Effector memory CD4-positive, alpha-beta T cell (primary cell): ENCODE measurements around the gene MLLT3.

Experiments
- DNase-seq, 3 donors: peaks; one replicate each; pipeline ENCODE4 v3.0.0-alpha.2; 2020
- H3K27ac ChIP-seq: 2 replicates; pipeline ENCODE4 v1.7.0; 2013; ENCODE audit warnings: mild to moderate bottlenecking, low read length, moderate library complexity; ENCODE audit not compliant: insufficient read depth, poor library complexity, severe bottlenecking
- H3K27me3 ChIP-seq: replicated peaks from 2 replicates; pipeline ENCODE4 v1.7.0; 2013; ENCODE audit warnings: mild to moderate bottlenecking, low read length; ENCODE audit not compliant: insufficient read depth, control insufficient read depth, poor library complexity, severe bottlenecking
- H3K36me3 ChIP-seq: 2 replicates; pipeline ENCODE4 v1.7.0; 2013; ENCODE audit warnings: mild to moderate bottlenecking, low read length, moderate library complexity; ENCODE audit not compliant: control insufficient read depth, insufficient read depth
- H3K4me1 ChIP-seq: 2 replicates; pipeline ENCODE4 v1.7.0; 2013; ENCODE audit warnings: low read length, mild to moderate bottlenecking; ENCODE audit not compliant: control insufficient read depth, insufficient read depth, poor library complexity, severe bottlenecking
- H3K4me3 ChIP-seq: 2 replicates; pipeline ENCODE4 v1.7.0; 2013; ENCODE audit warnings: low read length, low read depth, mild to moderate bottlenecking; ENCODE audit not compliant: insufficient read depth, poor library complexity, severe bottlenecking
- H3K9me3 ChIP-seq: 2 replicates; pipeline ENCODE4 v1.7.0; 2013; ENCODE audit warnings: mild to moderate bottlenecking, low read length, moderate library complexity; ENCODE audit not compliant: control insufficient read depth

The MLLT3 gene

GRCh38 chr9:20314981-20315380 lies 307.3 kb downstream of the MLLT3 start:
- H3K4me1 ChIP-seq, result peaks cover 11% of the 10 kb centered on the region
- H3K4me3 ChIP-seq, result no peak overlapping the region
- H3K27ac ChIP-seq, result peak overlapping the region; percentile 32

DNA sequence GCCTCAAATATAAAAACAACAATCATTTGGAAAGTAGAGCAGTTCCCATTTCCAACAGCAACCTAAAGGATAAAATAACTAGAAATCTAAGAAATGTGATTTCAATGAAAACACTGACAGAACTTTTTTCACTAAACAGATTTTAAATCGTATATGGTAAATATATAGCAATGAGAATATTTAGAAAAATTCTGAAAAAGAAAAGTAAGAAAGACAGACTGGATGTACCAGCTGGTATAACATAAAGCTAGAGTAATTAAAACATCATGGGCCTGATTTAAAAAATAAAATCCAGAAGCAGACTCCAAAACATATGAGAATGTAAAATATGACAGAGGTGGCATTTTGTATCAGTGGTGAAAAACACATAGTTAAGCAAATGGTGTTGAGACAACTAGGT lies 308.9 kb downstream of the MLLT3 start:
- no peak for DNase-seq
- no peaks in the 10 kb centered on the region for H3K27me3 ChIP-seq
- H3K27ac ChIP-seq, result no peak overlapping the region
- H3K36me3 ChIP-seq, result no peaks in the 10 kb centered on the region
- peaks cover 11% of the 10 kb centered on the region for H3K4me1 ChIP-seq
- no peak overlapping the region for H3K4me3 ChIP-seq
- no peaks in the 10 kb centered on the region for H3K9me3 ChIP-seq

More at GRCh38 chr9:20314981-20315380, 307.3 kb downstream of the MLLT3 start:
- Histone ChIP-seq H3K27me3 (no peaks in the 10 kb centered on the region), H3K36me3 (no peaks in the 10 kb centered on the region), H3K9me3 (no peaks in the 10 kb centered on the region)
- DNase-seq, result no peak

DNA sequence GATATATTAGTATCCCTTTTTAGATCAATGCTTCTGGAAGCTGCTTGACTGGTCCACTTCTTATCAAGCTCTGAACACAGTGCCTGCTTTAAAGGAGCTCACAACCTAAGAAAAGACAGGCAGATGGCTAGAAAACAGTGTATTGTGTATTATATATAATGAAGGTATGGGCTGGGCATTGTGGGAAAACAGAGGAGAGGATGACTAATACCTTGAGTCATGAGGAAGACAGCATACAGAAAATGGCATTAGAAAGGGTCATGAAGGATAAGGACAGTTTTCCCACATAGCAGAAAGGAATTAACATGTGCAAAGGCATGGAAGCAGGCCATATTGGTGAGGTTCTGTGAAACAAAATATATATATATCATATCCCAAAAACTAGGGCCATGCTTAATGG lies 309.6 kb downstream of the MLLT3 start:
- no peak overlapping the region for H3K27ac ChIP-seq
- no peak for DNase-seq

GRCh38 chr9:20310024-20310423 lies 312.3 kb downstream of the MLLT3 start:
- H3K9me3 ChIP-seq, result no peaks in the 10 kb centered on the region
- H3K4me3 ChIP-seq, result no peak overlapping the region
- peaks cover 4% of the 10 kb centered on the region for H3K4me1 ChIP-seq
- H3K27me3 ChIP-seq, result no peaks in the 10 kb centered on the region
- DNase-seq, result no peak
- no peak overlapping the region for H3K27ac ChIP-seq
- no peaks in the 10 kb centered on the region for H3K36me3 ChIP-seq

More for the DNA sequence above, 309.6 kb downstream of the MLLT3 start:
- Histone ChIP-seq H3K4me3 (no peak overlapping the region), H3K27me3 (no peaks in the 10 kb centered on the region), H3K4me1 (peaks cover 11% of the 10 kb centered on the region), H3K36me3 (no peaks in the 10 kb centered on the region), H3K9me3 (no peaks in the 10 kb centered on the region)

DNA sequence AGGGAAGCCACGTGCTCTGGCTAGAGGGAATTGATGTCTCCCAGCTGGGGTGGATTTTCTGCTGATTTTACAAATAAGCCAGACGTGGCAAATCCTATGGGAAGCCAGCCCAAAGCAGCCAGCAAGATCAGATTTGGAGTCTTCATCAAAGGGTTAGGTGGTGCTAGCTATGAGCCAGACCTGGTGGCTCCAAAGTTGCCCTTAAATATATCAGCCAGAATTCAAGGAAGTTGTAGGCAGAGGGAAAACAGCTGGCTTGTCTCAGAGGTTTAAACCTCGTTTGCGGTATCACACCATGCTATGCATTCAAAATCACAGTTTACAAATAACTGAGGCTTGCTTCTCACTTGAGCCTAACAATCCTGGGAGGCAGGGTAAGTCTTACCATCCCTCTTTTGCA lies 313.2 kb downstream of the MLLT3 start:
- H3K36me3 ChIP-seq, result no peaks in the 10 kb centered on the region
- H3K4me1 ChIP-seq, result no peaks in the 10 kb centered on the region
- H3K27ac ChIP-seq, result no peak overlapping the region
- DNase-seq, result no peak
- no peaks in the 10 kb centered on the region for H3K9me3 ChIP-seq
- H3K4me3 ChIP-seq, result no peak overlapping the region
- H3K27me3 ChIP-seq, result no peaks in the 10 kb centered on the region

- Histone ChIP-seq H3K4me3 (no peak overlapping the region), H3K9me3 (no peaks in the 10 kb centered on the region), H3K36me3 (no peaks in the 10 kb centered on the region), H3K27ac (no peak overlapping the region), H3K4me1 (no peaks in the 10 kb centered on the region), H3K27me3 (no peaks in the 10 kb centered on the region)
- DNase-seq, result no peak
These were observed 314.7 kb downstream of the MLLT3 start for GRCh38 chr9:20307621-20308020.

- no peaks in the 10 kb centered on the region for H3K9me3 ChIP-seq
- no peaks in the 10 kb centered on the region for H3K27me3 ChIP-seq
- H3K4me3 ChIP-seq, result no peak overlapping the region
- peaks cover 7% of the 10 kb centered on the region for H3K4me1 ChIP-seq
- DNase-seq, result no peak
- no peaks in the 10 kb centered on the region for H3K36me3 ChIP-seq
- H3K27ac ChIP-seq, result no peak overlapping the region
These were observed 316.8 kb downstream of the MLLT3 start for GRCh38 chr9:20305452-20305851.

- no peak for DNase-seq
- Histone ChIP-seq H3K9me3 (no peaks in the 10 kb centered on the region), H3K36me3 (no peaks in the 10 kb centered on the region), H3K4me1 (peaks cover 8% of the 10 kb centered on the region), H3K27ac (no peak overlapping the region), H3K27me3 (no peaks in the 10 kb centered on the region), H3K4me3 (no peak overlapping the region)
These were observed 318.3 kb downstream of the MLLT3 start for GRCh38 chr9:20303996-20304395.

- H3K27me3 ChIP-seq, result no peaks in the 10 kb centered on the region
- H3K9me3 ChIP-seq, result no peaks in the 10 kb centered on the region
- H3K27ac ChIP-seq, result no peak overlapping the region
- DNase-seq, result no peak
- H3K4me3 ChIP-seq, result no peak overlapping the region
- peaks cover 8% of the 10 kb centered on the region for H3K4me1 ChIP-seq
- no peaks in the 10 kb centered on the region for H3K36me3 ChIP-seq
These were observed 319.2 kb downstream of the MLLT3 start for GRCh38 chr9:20303066-20303465.

- no peaks in the 10 kb centered on the region for H3K27me3 ChIP-seq
- peaks cover 8% of the 10 kb centered on the region for H3K4me1 ChIP-seq
- no peaks in the 10 kb centered on the region for H3K9me3 ChIP-seq
These were observed 320.1 kb downstream of the MLLT3 start for GRCh38 chr9:20302197-20302596.

More at GRCh38 chr9:20302197-20302596, 320.1 kb downstream of the MLLT3 start:
- Histone ChIP-seq H3K27ac (no peak overlapping the region), H3K36me3 (no peaks in the 10 kb centered on the region), H3K4me3 (no peak overlapping the region)
- no peak for DNase-seq
